Hepatocyte (in vitro differentiated cells): Measurements from ENCODE around the gene TBL1X. TPM values are rescaled to one million over a fixed set of nuclear protein-coding genes. Genes with fewer than 3 reads are reported as not detected.

ENCODE experiments used
- DNase-seq: peaks from one replicate; pipeline ENCODE4 v3.0.0-alpha.2; 2016; ENCODE audit warnings: low spot score
- H2AFZ ChIP-seq: fragments of 200-600 bp; sonication (generic); 2 replicates; pipeline ENCODE4 v1.6.0; 2016; ENCODE audit warnings: antibody characterized with exemption, mild to moderate bottlenecking
- H3K27ac ChIP-seq: fragments of 200-600 bp; sonication (generic); 2 replicates; pipeline ENCODE4 v1.5.1; 2016; ENCODE audit warnings: mild to moderate bottlenecking
- H3K27me3 ChIP-seq: fragments of 200-600 bp; sonication (generic); 2 replicates; pipeline ENCODE4 v1.6.1; 2016
- H3K36me3 ChIP-seq: fragments of 200-600 bp; sonication (generic); replicated peaks from 2 replicates; pipeline ENCODE4 v1.5.1; 2016; ENCODE audit warnings: low read depth; ENCODE audit not compliant: insufficient read depth
- H3K4me1 ChIP-seq: fragments of 200-600 bp; sonication (generic); 2 replicates; pipeline ENCODE4 v1.5.1; 2016; ENCODE audit warnings: mild to moderate bottlenecking, moderate library complexity; ENCODE audit not compliant: insufficient read depth
- H3K4me2 ChIP-seq: fragments of 200-600 bp; sonication (generic); 2 replicates; pipeline ENCODE4 v1.6.0; 2016
- H3K4me3 ChIP-seq: fragments of 200-600 bp; sonication (generic); 2 replicates; pipeline ENCODE4 v1.5.1; 2016; ENCODE audit warnings: mild to moderate bottlenecking
- H3K79me2 ChIP-seq: fragments of 200-600 bp; sonication (generic); 2 replicates; pipeline ENCODE4 v1.6.0; 2017; ENCODE audit warnings: mild to moderate bottlenecking
- H3K9me2 ChIP-seq: fragments of 200-600 bp; sonication (generic); replicated peaks from 2 replicates; pipeline ENCODE4 v1.6.0; 2017; ENCODE audit warnings: mild to moderate bottlenecking; ENCODE audit not compliant: insufficient read depth
- H3K9me3 ChIP-seq: fragments of 200-600 bp; sonication (generic); 2 replicates; pipeline ENCODE4 v1.5.1; 2016; ENCODE audit warnings: low read depth, mild to moderate bottlenecking
- H4K20me1 ChIP-seq: fragments of 200-600 bp; sonication (generic); 2 replicates; pipeline ENCODE4 v1.6.0; 2016; ENCODE audit warnings: mild to moderate bottlenecking; ENCODE audit not compliant: insufficient read depth, poor library complexity, severe bottlenecking
- CTCF ChIP-seq: fragments of 200-600 bp; sonication (generic); IDR thresholded peaks from 2 replicates; pipeline ENCODE4 v1.5.1; 2016; ENCODE audit warnings: antibody characterized with exemption, mild to moderate bottlenecking; ENCODE audit not compliant: poor library complexity
- EZH2 ChIP-seq: fragments of 200-600 bp; sonication (generic); IDR thresholded peaks from 2 replicates; pipeline ENCODE4 v1.6.1; 2016; ENCODE audit warnings: antibody characterized with exemption, mild to moderate bottlenecking, borderline replicate concordance
- EZH2phosphoT487 ChIP-seq: fragments of 200-600 bp; sonication (generic); IDR thresholded peaks from one replicate; pipeline ENCODE4 v1.6.1; 2018; ENCODE audit warnings: antibody characterized with exemption, mild to moderate bottlenecking, low read depth, moderate library complexity; ENCODE audit not compliant: unreplicated experiment, severe bottlenecking
- WGBS: methylation state at CpG from one replicate; pipeline ENCODE4 v1.1.6; 2016; ENCODE audit warnings: low lambda C conversion rate; ENCODE audit errors: missing lambda C conversion rate; 5-methylcytosine and 5-hydroxymethylcytosine counted together
- polyA plus RNA-seq: library from polyadenylated mRNA; unstranded; fragments of >200 nt; fragmentation: Nextera tagmentation; extraction: Ambion mirVana; gene quantifications from 2 replicates; pipeline ENCODE4 v1.2.1, GENCODE V29; 2016
- total RNA-seq: library from RNA; depleted of rRNA; stranded (reverse); fragments of >200 nt; gene quantifications from 2 replicates; pipeline ENCODE4 v1.2.3, GENCODE V29; 2014

TBL1X gene
- total and polyA plus RNA-seq, 2 experiments from 2014 or later = 14.9 to 16.0 TPM

- H2AFZ ChIP-seq = no peak overlapping the region
- no peak overlapping the region for H3K27ac ChIP-seq
- no peaks in the 10 kb centered on the region for H3K4me1 ChIP-seq
- DNase-seq = no peak
- H3K79me2 ChIP-seq = peaks cover 5% of the 10 kb centered on the region
- H3K4me2 ChIP-seq = no peak overlapping the region
- no peaks in the 10 kb centered on the region for H3K36me3 ChIP-seq
- H3K9me3 ChIP-seq = no peaks in the 10 kb centered on the region
- no peaks in the 10 kb centered on the region for H3K27me3 ChIP-seq
- H3K4me3 ChIP-seq = no peak overlapping the region
- no peaks in the 10 kb centered on the region for H4K20me1 ChIP-seq
- H3K9me2 ChIP-seq = no peaks in the 10 kb centered on the region
- TF ChIP-seq EZH2phosphoT487 (no peak), EZH2 (no peak), CTCF (no peak)
- 93% methylated on average over 3 of the region's 3 CpGs for WGBS
Observed at GRCh38 chrX:9622128-9622527, 157.3 kb downstream of the TBL1X start.

- 80% methylated on average over 7 of the region's 7 CpGs for WGBS
- Histone ChIP-seq H3K27ac (no peak overlapping the region), H3K4me1 (no peaks in the 10 kb centered on the region), H2AFZ (no peak overlapping the region), H4K20me1 (peaks cover under 1% of the 10 kb centered on the region), H3K27me3 (no peaks in the 10 kb centered on the region), H3K9me2 (no peaks in the 10 kb centered on the region), H3K9me3 (no peaks in the 10 kb centered on the region), H3K4me2 (no peak overlapping the region), H3K79me2 (peaks cover 5% of the 10 kb centered on the region), H3K36me3 (no peaks in the 10 kb centered on the region), H3K4me3 (no peak overlapping the region)
- no peak for DNase-seq
- TF ChIP-seq EZH2phosphoT487 = no peak
- no peak for TF ChIP-seq CTCF
- no peak for TF ChIP-seq EZH2
Observed at GRCh38 chrX:9626379-9626778, 161.5 kb downstream of the TBL1X start.

DNA sequence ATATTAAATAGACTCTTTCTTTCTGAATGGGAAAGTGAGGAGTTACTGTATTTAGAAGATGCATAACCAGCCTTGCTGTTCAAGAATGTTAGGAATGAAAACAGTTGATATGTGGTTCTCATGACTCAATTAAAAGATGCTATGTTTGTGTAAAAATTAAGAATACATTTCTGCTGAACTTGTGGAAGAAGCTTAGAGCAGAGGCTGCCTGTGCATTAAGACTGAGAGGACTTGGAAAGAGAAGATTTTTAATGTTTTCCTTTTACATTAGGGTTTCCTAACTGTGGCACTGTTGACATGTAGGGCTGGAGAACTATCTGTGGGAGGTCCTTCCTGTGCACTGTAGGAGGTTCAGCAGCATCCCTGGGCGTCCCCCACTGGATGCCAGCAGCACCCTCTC, 163.1 kb downstream of the TBL1X start:
- Histone ChIP-seq H3K9me3 (no peaks in the 10 kb centered on the region), H3K4me1 (no peaks in the 10 kb centered on the region), H3K4me3 (no peak overlapping the region), H2AFZ (no peak overlapping the region), H3K9me2 (no peaks in the 10 kb centered on the region), H3K27ac (no peak overlapping the region), H3K36me3 (no peaks in the 10 kb centered on the region), H3K27me3 (no peaks in the 10 kb centered on the region), H3K79me2 (peaks cover 5% of the 10 kb centered on the region), H4K20me1 (peaks cover 2% of the 10 kb centered on the region), H3K4me2 (no peak overlapping the region)
- no peak for DNase-seq
- TF ChIP-seq CTCF (no peak), EZH2 (no peak), EZH2phosphoT487 (no peak)
- WGBS = 31% methylated on average over 1 of the region's 1 CpG
